GM21723 (cell line): Measurements from ENCODE around the gene RMP24.

Experiments
- ATAC-seq: cut with Tn5 transposase; IDR thresholded peaks from one replicate; pipeline ENCODE4 v1.9.1; 2021; ENCODE audit warnings: mild to moderate bottlenecking, moderate library complexity; ENCODE audit not compliant: unreplicated experiment

The RMP24 gene

GRCh38 chr18:35972197-35973000 lies at the start of gene RMP24:
Gene RMP24, plus strand, starts transcription at chr18:35972679.
- ATAC-seq: peak; percentile 92

GRCh38 chr18:35923939-35924684 lies 48.4 kb upstream of the RMP24 start:
- no peak for ATAC-seq

- no peak for ATAC-seq
Observed at GRCh38 chr18:35926884-35927283, 45.6 kb upstream of the RMP24 start.

GRCh38 chr18:35927430-35927829 lies 45.0 kb upstream of the RMP24 start:
- no peak for ATAC-seq

GRCh38 chr18:35933982-35934381 lies 38.5 kb upstream of the RMP24 start:
- ATAC-seq: no peak

GRCh38 chr18:35934891-35935290 lies 37.6 kb upstream of the RMP24 start:
- ATAC-seq: no peak

- ATAC-seq: no peak
Observed at GRCh38 chr18:35935805-35936204, 36.7 kb upstream of the RMP24 start.

GRCh38 chr18:35936951-35937350 lies 35.5 kb upstream of the RMP24 start:
- ATAC-seq: no peak

- ATAC-seq: no peak
Observed at GRCh38 chr18:35938158-35938557, 34.3 kb upstream of the RMP24 start.

GRCh38 chr18:35938562-35938961 lies 33.9 kb upstream of the RMP24 start:
- ATAC-seq: no peak

GRCh38 chr18:35939138-35939537 lies 33.3 kb upstream of the RMP24 start:
- ATAC-seq: no peak

GRCh38 chr18:35941299-35941698 lies 31.2 kb upstream of the RMP24 start:
- ATAC-seq: no peak

GRCh38 chr18:35942133-35942532 lies 30.3 kb upstream of the RMP24 start:
- no peak for ATAC-seq

GRCh38 chr18:35942661-35943060 lies 29.8 kb upstream of the RMP24 start:
- no peak for ATAC-seq

GRCh38 chr18:35948080-35948479 lies 24.4 kb upstream of the RMP24 start:
- no peak for ATAC-seq

- ATAC-seq: no peak
Observed at GRCh38 chr18:35949090-35949489, 23.4 kb upstream of the RMP24 start.

- ATAC-seq: peak; percentile 70
Observed at GRCh38 chr18:35949903-35950627, 22.4 kb upstream of the RMP24 start.

- no peak for ATAC-seq
Observed at GRCh38 chr18:35950628-35950982, 21.9 kb upstream of the RMP24 start.

- peak; percentile 65 for ATAC-seq
Observed at GRCh38 chr18:35953688-35954087, 18.8 kb upstream of the RMP24 start.

- ATAC-seq: no peak
Observed at GRCh38 chr18:35956226-35956625, 16.3 kb upstream of the RMP24 start.

- ATAC-seq: no peak
Observed at GRCh38 chr18:35962320-35962719, 10.2 kb upstream of the RMP24 start.

GRCh38 chr18:35964319-35964718 lies 8.2 kb upstream of the RMP24 start:
- ATAC-seq: no peak
